Brain pericyte (primary cell): ENCODE results near the gene CTNNA3.

ENCODE experiments used
- DNase-seq: peaks from one replicate; pipeline ENCODE4 v3.0.0-alpha.2; 2012; ENCODE audit warnings: low read depth, low spot score

The CTNNA3 gene

DNA sequence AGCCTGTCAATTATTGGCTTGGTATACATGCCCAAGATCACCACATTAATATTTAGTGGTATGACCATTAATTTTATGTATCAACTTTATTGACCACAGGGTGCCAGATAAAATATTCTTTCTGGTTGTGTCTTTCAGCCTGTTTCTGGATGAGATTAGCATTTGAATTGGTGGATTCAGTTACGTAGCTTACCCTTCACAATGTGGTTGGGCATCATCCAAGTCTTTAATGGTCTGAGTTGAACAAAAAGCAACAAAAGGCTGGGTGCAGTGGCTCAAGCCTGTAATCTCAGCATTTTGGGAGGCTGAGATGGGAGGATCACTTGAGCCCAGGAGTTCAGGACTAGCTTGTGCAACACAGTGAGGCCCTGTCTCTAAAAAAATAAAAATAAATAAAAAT lies 1472.3 kb downstream of the CTNNA3 start:
- DNase-seq: no peak

DNA sequence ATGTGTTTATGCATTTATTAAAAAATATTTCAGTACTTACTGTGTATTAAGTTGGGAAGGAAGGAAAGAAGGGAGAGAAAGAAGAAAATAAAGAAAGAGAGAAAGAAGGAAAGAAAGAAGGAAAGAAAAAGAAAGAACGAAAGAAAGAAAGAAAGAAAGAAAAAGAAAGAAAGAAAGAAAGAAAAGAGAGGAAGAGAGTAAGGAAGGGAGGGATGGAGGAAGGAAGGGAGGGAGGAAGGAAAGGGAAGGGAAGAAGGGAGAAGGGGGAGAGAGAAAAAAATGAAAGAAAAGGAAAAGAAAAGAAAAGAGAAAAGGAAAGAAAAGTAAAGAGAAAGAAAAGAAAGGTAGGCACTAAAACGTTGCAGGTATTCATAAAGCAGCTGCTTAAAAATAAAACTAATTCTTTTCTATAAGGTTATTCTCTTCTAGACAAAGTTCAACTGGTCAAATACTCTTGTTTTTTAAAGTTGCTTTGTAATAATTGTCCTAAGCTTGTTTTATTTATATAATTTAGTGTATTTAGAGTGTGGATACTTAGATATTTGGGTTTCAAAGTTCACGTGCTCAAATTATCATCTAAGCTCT lies 1473.4 kb downstream of the CTNNA3 start:
- DNase-seq: no peak

- no peak for DNase-seq
These were observed 1476.9 kb downstream of the CTNNA3 start for GRCh38 chr10:66218981-66219587.

DNA sequence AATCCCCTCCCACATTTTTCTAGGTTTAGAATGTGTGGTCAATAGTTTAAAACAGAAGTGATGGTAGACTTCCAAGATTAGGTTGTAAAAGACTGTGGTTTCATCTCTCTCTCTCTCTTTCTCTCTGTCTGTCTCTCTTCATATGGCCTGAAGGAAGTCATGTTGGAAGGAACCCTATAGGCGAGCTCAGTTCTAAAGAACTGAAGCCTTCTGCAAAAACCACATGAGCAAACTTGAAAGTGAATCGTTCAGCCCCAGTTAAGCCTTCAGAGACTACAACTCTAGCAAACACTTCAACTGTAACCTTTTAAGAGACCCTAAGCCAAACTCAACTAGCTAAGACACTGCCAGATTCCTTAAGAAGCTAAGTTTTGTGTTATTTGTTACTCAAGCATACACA lies 1477.7 kb downstream of the CTNNA3 start:
- DNase-seq: no peak

DNA sequence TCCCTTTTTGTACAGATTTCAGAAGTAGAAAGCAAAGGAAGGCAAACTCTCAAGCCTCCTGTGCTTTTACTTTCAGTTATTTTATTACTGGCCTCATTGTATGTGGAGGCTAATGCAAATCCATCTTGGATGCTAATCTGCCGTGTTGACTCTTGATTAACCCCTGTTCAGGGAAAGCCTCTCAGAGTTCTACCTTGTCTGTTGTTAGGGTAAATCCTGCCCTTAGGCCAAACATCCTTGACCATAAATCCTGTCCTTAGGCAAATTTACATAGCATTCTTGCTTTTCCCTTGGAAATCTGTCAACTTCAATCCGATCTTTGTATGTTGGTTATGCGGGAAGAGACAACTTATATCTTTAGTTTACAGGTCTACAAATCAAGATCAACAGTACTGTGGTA lies 1480.1 kb downstream of the CTNNA3 start:
- no peak for DNase-seq

DNA sequence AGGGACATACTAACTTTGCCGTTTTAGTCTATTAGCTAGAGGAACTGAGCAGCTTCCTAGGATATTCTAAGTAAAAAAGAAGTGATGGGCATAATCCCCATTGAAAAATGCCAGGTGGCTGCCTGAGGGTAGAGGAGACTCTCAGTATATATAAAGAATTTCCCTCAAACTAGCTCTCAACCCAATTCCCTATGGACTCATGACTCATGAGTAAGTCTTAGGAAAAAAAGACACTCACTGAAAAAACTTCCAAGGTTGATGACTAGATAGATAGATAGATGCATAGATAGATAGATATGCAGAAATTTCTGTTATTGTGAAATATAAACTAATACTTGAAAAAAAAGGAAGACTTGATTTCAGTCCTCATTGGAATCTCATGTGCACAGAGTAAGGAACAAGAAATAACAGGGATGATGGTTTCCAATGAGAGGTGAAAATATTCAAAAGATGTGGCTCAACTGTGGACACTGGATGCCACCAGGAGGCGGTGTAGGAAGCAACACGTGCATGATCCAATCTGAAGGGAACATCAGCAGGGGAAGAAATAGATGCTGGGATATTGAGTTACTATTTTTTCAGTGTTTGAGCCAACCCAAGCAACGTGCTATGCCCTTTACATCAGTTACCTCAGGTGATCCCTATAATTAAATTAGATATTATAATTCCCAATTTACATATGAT lies 1481.1 kb downstream of the CTNNA3 start:
- DNase-seq: no peak

- DNase-seq: no peak
These were observed 1487.0 kb downstream of the CTNNA3 start for GRCh38 chr10:66209025-66209424.

DNA sequence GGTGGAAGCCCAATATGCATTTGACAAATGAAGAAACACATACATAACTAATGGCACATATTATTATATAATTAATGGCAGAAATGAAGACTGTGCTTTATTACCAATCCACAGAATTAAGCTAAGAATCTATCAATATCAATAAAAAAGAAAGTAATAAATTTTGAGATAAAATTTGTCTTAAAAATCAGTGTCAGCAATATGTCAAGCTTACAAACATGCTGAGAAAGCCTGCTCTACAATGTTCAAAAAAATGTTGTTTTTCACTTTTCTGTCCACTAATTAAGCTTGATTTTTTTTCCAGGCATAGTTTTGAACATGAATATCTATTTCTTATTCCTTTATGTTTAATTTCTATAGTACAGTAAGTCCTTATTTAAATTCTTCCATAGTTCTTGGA lies 1491.2 kb downstream of the CTNNA3 start:
- DNase-seq: no peak

DNA sequence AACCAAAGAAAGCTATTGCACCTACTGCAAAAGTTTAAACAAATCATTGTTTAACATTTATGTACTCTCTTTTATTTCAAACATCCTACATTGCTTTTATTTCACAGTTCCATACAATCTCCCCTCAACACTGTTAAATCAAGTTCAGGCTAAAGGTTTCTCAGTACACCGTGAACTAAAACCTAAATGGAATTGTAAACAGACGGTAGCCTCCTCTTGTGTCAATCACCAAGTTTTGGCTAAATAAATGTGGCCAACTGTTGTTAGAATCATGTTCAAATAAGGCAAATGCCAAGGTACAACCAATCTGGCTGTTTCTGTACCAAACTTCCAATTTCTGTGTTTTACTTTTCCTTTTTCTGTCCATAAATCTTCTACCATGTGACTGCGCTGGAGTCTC lies 1493.9 kb downstream of the CTNNA3 start:
- no peak for DNase-seq

GRCh38 chr10:66192162-66192831 lies 1503.7 kb downstream of the CTNNA3 start:
- DNase-seq: no peak

DNA sequence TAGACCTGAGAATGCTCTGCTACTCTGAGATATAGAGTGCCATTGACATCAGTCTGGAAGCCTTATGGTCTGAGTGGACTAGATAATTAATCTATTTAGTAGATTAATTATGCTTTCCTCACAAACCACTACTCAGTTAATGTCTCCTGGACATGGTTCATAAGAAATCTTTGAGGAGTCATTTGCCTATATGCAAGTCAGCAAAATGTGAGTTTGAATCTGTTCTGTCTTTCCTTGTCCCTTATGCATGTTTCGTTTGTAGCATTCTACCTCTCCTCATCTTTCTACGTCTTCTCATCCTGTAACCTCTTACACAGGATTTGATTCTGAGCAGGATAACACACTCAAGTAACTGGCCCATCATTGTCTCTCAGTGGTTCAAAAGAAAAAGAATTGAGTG lies 1505.6 kb downstream of the CTNNA3 start:
- DNase-seq: no peak

- no peak for DNase-seq
These were observed 1506.7 kb downstream of the CTNNA3 start for GRCh38 chr10:66189271-66189670.

GRCh38 chr10:66187053-66187733 lies 1508.8 kb downstream of the CTNNA3 start:
- no peak for DNase-seq

DNA sequence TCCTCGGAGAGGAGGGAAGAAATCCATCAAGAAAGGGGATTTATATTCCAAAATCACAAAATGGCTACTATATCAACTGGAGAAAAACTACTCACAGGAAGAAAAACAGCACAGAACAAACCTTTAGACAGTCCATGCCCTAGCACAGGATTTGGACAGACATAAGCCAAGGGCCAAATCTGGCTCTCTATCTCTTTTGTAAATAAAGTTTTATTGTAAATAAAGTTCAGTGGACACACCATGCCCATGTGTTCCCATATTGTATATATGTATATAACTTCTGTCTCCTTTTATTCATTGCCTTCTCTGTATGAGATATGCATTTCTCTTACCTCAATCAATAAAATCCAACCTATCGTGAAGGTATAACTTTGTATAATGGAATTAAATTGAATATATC lies 1513.0 kb downstream of the CTNNA3 start:
- no peak for DNase-seq

- peak; percentile 13 for DNase-seq
These were observed 1515.2 kb downstream of the CTNNA3 start for GRCh38 chr10:66180581-66181318.

- DNase-seq: no peak
These were observed 1516.0 kb downstream of the CTNNA3 start for GRCh38 chr10:66180021-66180420.

DNA sequence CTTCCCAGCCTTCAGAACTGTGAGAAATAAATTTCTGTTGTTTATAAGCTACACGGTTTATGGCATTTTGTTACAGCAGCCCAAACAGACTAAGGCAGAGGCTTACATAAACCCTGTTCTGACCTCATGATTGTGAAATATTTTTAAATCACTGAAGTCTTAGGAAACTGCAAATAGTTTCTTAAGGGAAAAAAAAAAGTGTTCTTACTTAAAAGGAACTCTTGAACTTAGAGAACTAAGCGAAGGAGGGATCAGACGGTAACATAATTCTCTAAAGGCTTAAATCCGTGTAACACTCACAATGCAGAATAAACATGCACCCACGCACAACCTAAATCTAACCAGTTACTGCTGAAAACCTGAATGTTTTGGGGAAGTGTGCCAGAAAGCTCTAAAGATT lies 1519.2 kb downstream of the CTNNA3 start:
- peak; percentile 12 for DNase-seq

DNA sequence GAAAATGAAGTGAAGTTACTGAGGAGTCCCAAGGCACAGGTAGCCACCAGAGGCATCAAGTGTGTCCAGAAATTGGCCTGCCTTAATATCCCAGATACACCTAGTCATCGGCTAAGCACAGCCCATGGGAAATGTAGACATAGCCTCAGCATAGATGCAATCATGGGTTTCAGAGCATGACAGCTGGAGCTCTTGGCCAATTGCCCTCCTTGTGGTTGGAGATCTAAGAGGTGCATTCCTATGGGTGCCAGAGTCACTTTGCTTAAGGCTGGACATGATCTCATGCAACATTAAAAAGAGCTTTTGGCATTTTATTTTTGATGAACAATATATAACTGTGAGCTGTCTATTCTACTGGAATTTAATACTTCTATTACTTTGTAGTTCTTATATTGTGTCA lies 1528.2 kb downstream of the CTNNA3 start:
- no peak for DNase-seq

- no peak for DNase-seq
These were observed 1533.3 kb downstream of the CTNNA3 start for GRCh38 chr10:66162560-66163143.

GRCh38 chr10:66151346-66151745 lies 1544.6 kb downstream of the CTNNA3 start:
- no peak for DNase-seq

DNA sequence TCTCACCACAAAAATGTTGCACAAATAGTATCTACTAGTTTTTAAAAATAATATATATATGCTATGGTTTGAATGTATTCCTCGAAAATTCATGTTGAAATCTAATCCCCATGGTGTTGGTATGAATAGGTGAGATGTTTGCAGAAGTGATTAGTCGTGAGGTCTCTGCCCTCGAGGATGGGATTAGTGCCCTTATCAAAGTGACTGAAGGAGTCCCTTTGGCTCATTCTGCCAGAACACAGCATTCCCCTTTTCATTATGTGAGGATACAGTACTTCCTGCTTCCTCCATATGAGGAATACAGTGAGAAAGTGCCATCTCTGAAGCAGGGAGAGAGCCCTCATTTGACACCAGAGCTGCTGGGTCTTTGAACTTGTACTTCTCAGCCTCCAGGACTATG lies 1547.7 kb downstream of the CTNNA3 start:
- DNase-seq: no peak
